Measurements from ENCODE around the gene PIGM.

Gene PIGM

GRCh38 chr1:160032165-160032820, 503 bp upstream of the PIGM start:
- WGBS (ENCODE audit: extremely low coverage, insufficient coverage, low lambda C conversion rate), result no CpG with 5 or more reads among the region's 18 CpGs
- no peak overlapping the region for H2BK120ac ChIP-seq (ENCODE audit: low read depth, low read length)
- no peak for DNase-seq

DNA sequence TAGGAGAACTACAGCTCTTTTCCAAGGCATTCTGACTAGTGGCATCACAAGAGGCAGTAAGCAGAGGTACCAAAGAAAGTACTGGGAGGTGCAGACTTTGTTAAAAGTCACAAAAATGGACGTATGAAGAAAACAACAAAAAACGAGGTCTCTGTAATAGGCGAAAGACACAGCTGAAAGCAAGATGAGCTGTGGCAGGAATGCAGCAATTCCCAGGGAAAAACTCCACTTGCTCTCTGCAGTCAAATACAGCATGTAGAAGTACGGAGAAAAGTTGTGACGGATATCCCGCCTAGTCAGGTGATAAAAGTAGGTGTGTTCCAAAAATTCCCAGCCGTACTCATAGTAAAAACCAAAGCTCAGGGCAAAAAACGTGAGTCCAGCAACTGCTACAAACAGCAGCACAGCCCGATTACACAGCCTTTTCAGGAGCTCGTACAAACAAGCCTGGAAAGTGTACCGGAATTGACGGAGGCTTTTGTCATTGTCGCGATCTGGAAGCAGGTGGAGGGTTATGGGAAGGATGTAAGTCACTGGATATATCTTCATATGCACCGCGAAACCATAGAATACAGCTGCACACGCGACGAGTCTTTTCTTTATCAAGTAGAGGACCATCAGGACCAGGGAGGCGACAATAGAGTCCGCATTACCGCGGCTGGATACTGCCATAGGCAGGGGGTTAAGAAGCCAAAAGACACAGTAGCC, 979 bp downstream of the PIGM start:
- Histone ChIP-seq H3K4me3 (ENCODE audit: low read length) (peak overlapping the region; percentile 78), H3K23ac (ENCODE audit: low read length) (no peak overlapping the region), H3K18ac (ENCODE audit: low read length) (no peak overlapping the region), H2AK5ac (ENCODE audit: low read length) (no peak overlapping the region), H3K4me2 (ENCODE audit: low read length) (peak overlapping the region; percentile 74), H4K5ac (ENCODE audit: low read length) (no peak overlapping the region), H2BK15ac (replicated peaks; ENCODE audit: low read depth) (no peak overlapping the region), H4K8ac (ENCODE audit: low read depth, low read length) (no peak overlapping the region), H3K9ac (ENCODE audit: low read length) (peak overlapping the region; percentile 56), H3K79me1 (ENCODE audit: low read length) (peaks cover 5% of the 10 kb centered on the region), H3K4me1 (ENCODE audit: control insufficient read depth, low read depth, low read length) (peaks cover 3% of the 10 kb centered on the region), H3K36me3 (ENCODE audit: control insufficient read depth, insufficient read depth, low read length) (no peaks in the 10 kb centered on the region), H3K4ac (ENCODE audit: low read depth, low read length) (no peak overlapping the region), H2BK5ac (ENCODE audit: low read length) (no peak overlapping the region), H3K56ac (ENCODE audit: low read length) (peak overlapping the region; percentile 91), H3K79me2 (ENCODE audit: control insufficient read depth, insufficient read depth, low read length) (peaks cover 10% of the 10 kb centered on the region), H3K27ac (ENCODE audit: low read depth, low read length) (no peak overlapping the region), H3K27me3 (ENCODE audit: insufficient read depth, low read length, poor library complexity) (no peaks in the 10 kb centered on the region), H2BK120ac (ENCODE audit: low read depth, low read length) (no peak overlapping the region)
- WGBS (ENCODE audit: extremely low coverage, insufficient coverage, low lambda C conversion rate), result no CpG with 5 or more reads among the region's 23 CpGs
- DNase-seq, result no peak

More at GRCh38 chr1:160032165-160032820, 503 bp upstream of the PIGM start:
- H3K56ac ChIP-seq (ENCODE audit: low read length), result peak overlapping the region; percentile 85
- H3K4me3 ChIP-seq (ENCODE audit: low read length), result peak overlapping the region; percentile 73
- H3K4me2 ChIP-seq (ENCODE audit: low read length), result peak overlapping the region; percentile 85
- H3K4ac ChIP-seq (ENCODE audit: low read depth, low read length), result no peak overlapping the region
- H2BK5ac ChIP-seq (ENCODE audit: low read length), result no peak overlapping the region
- H3K9ac ChIP-seq (ENCODE audit: low read length), result peak overlapping the region; percentile 80
- no peak overlapping the region for H3K18ac ChIP-seq (ENCODE audit: low read length)
- no peak overlapping the region for H2AK5ac ChIP-seq (ENCODE audit: low read length)
- H4K8ac ChIP-seq (ENCODE audit: low read depth, low read length), result no peak overlapping the region
- no peak overlapping the region for H2BK15ac ChIP-seq (replicated peaks; ENCODE audit: low read depth)
- no peaks in the 10 kb centered on the region for H3K27me3 ChIP-seq (ENCODE audit: insufficient read depth, low read length, poor library complexity)
- H3K23ac ChIP-seq (ENCODE audit: low read length), result no peak overlapping the region
- H4K5ac ChIP-seq (ENCODE audit: low read length), result no peak overlapping the region
- H3K79me2 ChIP-seq (ENCODE audit: control insufficient read depth, insufficient read depth, low read length), result peaks cover 10% of the 10 kb centered on the region
- H3K36me3 ChIP-seq (ENCODE audit: control insufficient read depth, insufficient read depth, low read length), result no peaks in the 10 kb centered on the region
- H3K4me1 ChIP-seq (ENCODE audit: control insufficient read depth, low read depth, low read length), result peaks cover 3% of the 10 kb centered on the region
- peaks cover 5% of the 10 kb centered on the region for H3K79me1 ChIP-seq (ENCODE audit: low read length)
- H3K27ac ChIP-seq (ENCODE audit: low read depth, low read length), result no peak overlapping the region

DNA sequence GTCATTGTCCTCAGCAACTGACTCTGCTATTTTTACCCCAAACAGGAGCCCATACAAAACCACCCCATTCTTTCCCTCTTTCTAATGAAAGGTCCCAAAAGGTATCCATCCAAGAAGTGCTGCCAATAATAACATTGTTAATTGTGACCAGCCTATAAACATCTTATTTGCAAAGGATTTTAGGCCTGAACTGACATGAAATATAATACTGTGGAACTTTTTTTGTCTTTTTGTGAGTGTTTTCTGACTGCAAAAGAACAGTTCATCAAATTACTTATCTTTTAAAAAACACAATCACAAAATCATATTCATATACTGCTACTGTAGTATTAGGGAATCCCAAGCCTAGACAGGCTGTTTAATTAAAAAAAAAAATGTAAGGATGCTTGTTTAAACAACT, 3.4 kb downstream of the PIGM start:
- H3K4me1 ChIP-seq (ENCODE audit: control insufficient read depth, low read depth, low read length), result peaks cover 3% of the 10 kb centered on the region
- H3K79me1 ChIP-seq (ENCODE audit: low read length), result peaks cover 5% of the 10 kb centered on the region
- H3K9ac ChIP-seq (ENCODE audit: low read length), result no peak overlapping the region
- no peak overlapping the region for H3K4me3 ChIP-seq (ENCODE audit: low read length)
- no peak overlapping the region for H2AK5ac ChIP-seq (ENCODE audit: low read length)
- no peak overlapping the region for H3K4me2 ChIP-seq (ENCODE audit: low read length)
- H3K79me2 ChIP-seq (ENCODE audit: control insufficient read depth, insufficient read depth, low read length), result peaks cover 10% of the 10 kb centered on the region
- H3K56ac ChIP-seq (ENCODE audit: low read length), result no peak overlapping the region
- no peak overlapping the region for H3K4ac ChIP-seq (ENCODE audit: low read depth, low read length)
- H2BK120ac ChIP-seq (ENCODE audit: low read depth, low read length), result no peak overlapping the region
- no peak overlapping the region for H3K27ac ChIP-seq (ENCODE audit: low read depth, low read length)
- H2BK5ac ChIP-seq (ENCODE audit: low read length), result no peak overlapping the region
- H3K36me3 ChIP-seq (ENCODE audit: control insufficient read depth, insufficient read depth, low read length), result no peaks in the 10 kb centered on the region
- H4K5ac ChIP-seq (ENCODE audit: low read length), result no peak overlapping the region
- H3K18ac ChIP-seq (ENCODE audit: low read length), result no peak overlapping the region
- H3K27me3 ChIP-seq (ENCODE audit: insufficient read depth, low read length, poor library complexity), result no peaks in the 10 kb centered on the region
- DNase-seq, result no peak
- no peak overlapping the region for H3K23ac ChIP-seq (ENCODE audit: low read length)
- H2BK15ac ChIP-seq (replicated peaks; ENCODE audit: low read depth), result no peak overlapping the region
- H4K8ac ChIP-seq (ENCODE audit: low read depth, low read length), result no peak overlapping the region

GRCh38 chr1:160025314-160025713, 6.5 kb downstream of the PIGM start:
- no CpG with 5 or more reads among the region's 1 CpG for WGBS (ENCODE audit: extremely low coverage, insufficient coverage, low lambda C conversion rate)

DNA sequence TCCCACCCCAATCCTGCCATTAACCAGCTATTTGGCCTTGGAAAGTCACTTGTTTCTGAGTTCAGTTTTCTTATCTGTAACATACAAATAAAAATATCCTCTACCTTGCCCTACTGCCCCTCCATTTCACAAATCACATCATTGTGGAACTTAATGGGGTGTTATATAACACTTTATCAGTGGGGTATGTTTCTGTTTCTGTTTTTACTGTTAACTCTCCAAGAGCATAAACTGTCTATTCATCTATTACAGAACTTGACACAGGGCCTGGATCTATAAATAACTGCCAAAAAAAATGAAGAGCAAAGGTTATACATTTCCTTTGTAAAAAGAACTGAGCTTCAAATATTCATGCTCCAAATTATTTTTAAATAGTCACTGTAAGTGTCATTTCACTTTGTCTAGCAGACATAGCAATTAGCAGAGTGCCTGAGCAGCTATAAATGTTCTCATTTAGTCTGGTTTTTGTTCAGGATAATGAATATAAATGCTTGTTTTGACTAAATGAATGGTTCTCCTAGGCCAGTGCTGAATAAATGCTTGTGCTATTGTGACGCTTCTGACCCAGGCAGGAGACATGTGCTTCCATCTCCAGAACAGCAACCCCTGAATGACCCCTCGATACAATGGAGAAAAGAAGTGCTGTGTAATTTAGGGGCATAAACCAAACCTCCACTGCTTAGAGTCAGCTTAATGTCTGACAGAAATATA, 7.4 kb downstream of the PIGM start:
- Histone ChIP-seq H2BK15ac (replicated peaks; ENCODE audit: low read depth) (no peak overlapping the region), H4K8ac (ENCODE audit: low read depth, low read length) (no peak overlapping the region), H2AK5ac (ENCODE audit: low read length) (no peak overlapping the region), H2BK5ac (ENCODE audit: low read length) (no peak overlapping the region), H3K79me1 (ENCODE audit: low read length) (no peaks in the 10 kb centered on the region), H3K4me1 (ENCODE audit: control insufficient read depth, low read depth, low read length) (no peaks in the 10 kb centered on the region), H3K9ac (ENCODE audit: low read length) (no peak overlapping the region), H3K4me3 (ENCODE audit: low read length) (no peak overlapping the region), H3K4ac (ENCODE audit: low read depth, low read length) (no peak overlapping the region), H3K27me3 (ENCODE audit: insufficient read depth, low read length, poor library complexity) (no peaks in the 10 kb centered on the region), H3K4me2 (ENCODE audit: low read length) (no peak overlapping the region), H2BK120ac (ENCODE audit: low read depth, low read length) (no peak overlapping the region), H4K5ac (ENCODE audit: low read length) (no peak overlapping the region), H3K79me2 (ENCODE audit: control insufficient read depth, insufficient read depth, low read length) (no peaks in the 10 kb centered on the region), H3K23ac (ENCODE audit: low read length) (no peak overlapping the region), H3K27ac (ENCODE audit: low read depth, low read length) (no peak overlapping the region), H3K36me3 (ENCODE audit: control insufficient read depth, insufficient read depth, low read length) (no peaks in the 10 kb centered on the region), H3K18ac (ENCODE audit: low read length) (no peak overlapping the region), H3K56ac (ENCODE audit: low read length) (no peak overlapping the region)
- DNase-seq, result no peak
- no CpG with 5 or more reads among the region's 2 CpGs for WGBS (ENCODE audit: extremely low coverage, insufficient coverage, low lambda C conversion rate)

More at GRCh38 chr1:160025314-160025713, 6.5 kb downstream of the PIGM start:
- Histone ChIP-seq H3K4me3 (ENCODE audit: low read length) (no peak overlapping the region), H3K18ac (ENCODE audit: low read length) (no peak overlapping the region), H4K5ac (ENCODE audit: low read length) (no peak overlapping the region), H3K56ac (ENCODE audit: low read length) (no peak overlapping the region), H3K4me2 (ENCODE audit: low read length) (no peak overlapping the region), H3K23ac (ENCODE audit: low read length) (no peak overlapping the region), H3K36me3 (ENCODE audit: control insufficient read depth, insufficient read depth, low read length) (no peaks in the 10 kb centered on the region), H2AK5ac (ENCODE audit: low read length) (no peak overlapping the region), H4K8ac (ENCODE audit: low read depth, low read length) (no peak overlapping the region), H3K27me3 (ENCODE audit: insufficient read depth, low read length, poor library complexity) (no peaks in the 10 kb centered on the region), H3K79me2 (ENCODE audit: control insufficient read depth, insufficient read depth, low read length) (peaks cover 3% of the 10 kb centered on the region), H3K79me1 (ENCODE audit: low read length) (no peaks in the 10 kb centered on the region), H3K27ac (ENCODE audit: low read depth, low read length) (no peak overlapping the region), H3K9ac (ENCODE audit: low read length) (no peak overlapping the region), H3K4me1 (ENCODE audit: control insufficient read depth, low read depth, low read length) (no peaks in the 10 kb centered on the region), H2BK120ac (ENCODE audit: low read depth, low read length) (no peak overlapping the region), H2BK5ac (ENCODE audit: low read length) (no peak overlapping the region), H2BK15ac (replicated peaks; ENCODE audit: low read depth) (no peak overlapping the region), H3K4ac (ENCODE audit: low read depth, low read length) (no peak overlapping the region)
- DNase-seq, result no peak

Measured in mesendoderm (in vitro differentiated cells).